GM21723 (cell line): ENCODE results near the gene MAP3K8.
"Not testable (repeated sequence)": the region's sequence is repeated elsewhere in the genome, so short reads cannot be mapped to it uniquely, and the experiment has no call there.

ENCODE experiments used
- ATAC-seq: cut with Tn5 transposase; IDR thresholded peaks from one replicate; pipeline ENCODE4 v1.9.1; 2021; ENCODE audit warnings: mild to moderate bottlenecking, moderate library complexity; ENCODE audit not compliant: unreplicated experiment

Gene MAP3K8

GRCh38 chr10:30443049-30443448 lies 9.1 kb downstream of the MAP3K8 start:
- ATAC-seq: no peak

- no peak for ATAC-seq
Observed at GRCh38 chr10:30445711-30446110, 11.7 kb downstream of the MAP3K8 start.

GRCh38 chr10:30447125-30447799 lies 13.3 kb downstream of the MAP3K8 start:
- ATAC-seq: no peak

- no peak for ATAC-seq
Observed at GRCh38 chr10:30448092-30448491, 14.1 kb downstream of the MAP3K8 start.

- no peak for ATAC-seq
Observed at GRCh38 chr10:30453764-30454527, 20.0 kb downstream of the MAP3K8 start.

GRCh38 chr10:30454744-30455510 lies 20.9 kb downstream of the MAP3K8 start:
- ATAC-seq: no peak

- ATAC-seq: peak; percentile 65
Observed at GRCh38 chr10:30455816-30456215, 21.8 kb downstream of the MAP3K8 start.

- ATAC-seq: peak; percentile 82
Observed at GRCh38 chr10:30456266-30456665, 22.3 kb downstream of the MAP3K8 start.

GRCh38 chr10:30459283-30459682 lies 25.3 kb downstream of the MAP3K8 start:
- ATAC-seq: no peak

GRCh38 chr10:30460121-30460520 lies 26.1 kb downstream of the MAP3K8 start:
- ATAC-seq: no peak

- no peak for ATAC-seq
Observed at GRCh38 chr10:30462513-30462912, 28.5 kb downstream of the MAP3K8 start.

- no peak for ATAC-seq
Observed at GRCh38 chr10:30463944-30464451, 30.0 kb downstream of the MAP3K8 start.

GRCh38 chr10:30464675-30465074 lies 30.7 kb downstream of the MAP3K8 start:
- no peak for ATAC-seq

GRCh38 chr10:30466445-30466844 lies 32.5 kb downstream of the MAP3K8 start:
- no peak for ATAC-seq

- ATAC-seq: peak; percentile 71
Observed at GRCh38 chr10:30467651-30468338, 33.8 kb downstream of the MAP3K8 start.

- no peak for ATAC-seq
Observed at GRCh38 chr10:30472414-30473155, 38.6 kb downstream of the MAP3K8 start.

GRCh38 chr10:30475515-30475914 lies 41.5 kb downstream of the MAP3K8 start:
- not testable (repeated sequence) for ATAC-seq

GRCh38 chr10:30476511-30477155 lies 42.6 kb downstream of the MAP3K8 start:
- ATAC-seq: no peak

- ATAC-seq: not testable (repeated sequence)
Observed at GRCh38 chr10:30479513-30479912, 45.5 kb downstream of the MAP3K8 start.

- no peak for ATAC-seq
Observed at GRCh38 chr10:30481603-30482002, 47.6 kb downstream of the MAP3K8 start.
